ENCODE results near the gene FLRT2.

The FLRT2 gene

GRCh38 chr14:85531587-85532373, 1.8 kb downstream of the FLRT2 start:
- DNase-seq, result peak; percentile 35 to 46

GRCh38 chr14:85532374-85533022, 2.6 kb downstream of the FLRT2 start:
- peak in 1 of 2 experiments; percentile 76 for DNase-seq

GRCh38 chr14:85533023-85533860, 3.3 kb downstream of the FLRT2 start:
- peak; percentile 56 to 76 for DNase-seq

GRCh38 chr14:85533861-85534291, 3.9 kb downstream of the FLRT2 start:
- no peak for DNase-seq

GRCh38 chr14:85534458-85535293, 4.7 kb downstream of the FLRT2 start:
- DNase-seq, result no peak

GRCh38 chr14:85535321-85535720, 5.4 kb downstream of the FLRT2 start:
- DNase-seq, result no peak

- no peak for DNase-seq
Measured at GRCh38 chr14:85535991-85536832, 6.3 kb downstream of the FLRT2 start.

GRCh38 chr14:85536833-85537190, 6.9 kb downstream of the FLRT2 start:
- no peak for DNase-seq

GRCh38 chr14:85537526-85537925, 7.6 kb downstream of the FLRT2 start:
- no peak for DNase-seq

GRCh38 chr14:85538636-85539035, 8.7 kb downstream of the FLRT2 start:
- DNase-seq, result no peak

GRCh38 chr14:85539510-85539909, 9.6 kb downstream of the FLRT2 start:
- no peak for DNase-seq

GRCh38 chr14:85542623-85543022, 12.7 kb downstream of the FLRT2 start:
- no peak for DNase-seq

- DNase-seq, result no peak
Measured at GRCh38 chr14:85545738-85546137, 15.8 kb downstream of the FLRT2 start.

- no peak for DNase-seq
Measured at GRCh38 chr14:85546390-85546789, 16.4 kb downstream of the FLRT2 start.

- no peak for DNase-seq
Measured at GRCh38 chr14:85549697-85550096, 19.8 kb downstream of the FLRT2 start.

GRCh38 chr14:85554106-85554505, 24.2 kb downstream of the FLRT2 start:
- DNase-seq, result no peak

- DNase-seq, result no peak
Measured at GRCh38 chr14:85556267-85556666, 26.3 kb downstream of the FLRT2 start.

- no peak for DNase-seq
Measured at GRCh38 chr14:85558505-85558904, 28.6 kb downstream of the FLRT2 start.

GRCh38 chr14:85562630-85563029, 32.7 kb downstream of the FLRT2 start:
- DNase-seq, result no peak

- no peak for DNase-seq
Measured at GRCh38 chr14:85564841-85565527, 35.0 kb downstream of the FLRT2 start.

GRCh38 chr14:85565862-85566296, 35.9 kb downstream of the FLRT2 start:
- DNase-seq, result no peak
